Measurements from ENCODE around the gene C1orf141.
"Not testable (repeated sequence)": the region's sequence is repeated elsewhere in the genome, so short reads cannot be mapped to it uniquely, and the experiment has no call there.

Gene C1orf141

GRCh38 chr1:67141832-67142231, 7.1 kb upstream of the C1orf141 start:
- DNase-seq: not testable (repeated sequence)

- DNase-seq: no peak
Measured at GRCh38 chr1:67140460-67140859, 5.7 kb upstream of the C1orf141 start.

GRCh38 chr1:67138813-67139499, 4.2 kb upstream of the C1orf141 start:
- DNase-seq: no peak

- no peak for DNase-seq
Measured at GRCh38 chr1:67137307-67137753, 2.6 kb upstream of the C1orf141 start.

GRCh38 chr1:67135354-67135753, 584 bp upstream of the C1orf141 start:
- no peak for DNase-seq

- no peak for DNase-seq
Measured at GRCh38 chr1:67133177-67133576, 1.6 kb downstream of the C1orf141 start.

- no peak for DNase-seq
Measured at GRCh38 chr1:67130673-67131072, 4.1 kb downstream of the C1orf141 start.

- no peak for DNase-seq
Measured at GRCh38 chr1:67126974-67127373, 7.8 kb downstream of the C1orf141 start.

- no peak for DNase-seq
Measured at GRCh38 chr1:67126111-67126746, 8.5 kb downstream of the C1orf141 start.

- DNase-seq: no peak
Measured at GRCh38 chr1:67124455-67124854, 10.3 kb downstream of the C1orf141 start.

- DNase-seq: no peak
Measured at GRCh38 chr1:67120855-67121619, 13.7 kb downstream of the C1orf141 start.

- DNase-seq: no peak
Measured at GRCh38 chr1:67118646-67119045, 16.1 kb downstream of the C1orf141 start.

- DNase-seq: no peak
Measured at GRCh38 chr1:67118191-67118590, 16.6 kb downstream of the C1orf141 start.

GRCh38 chr1:67114162-67114561, 20.6 kb downstream of the C1orf141 start:
- DNase-seq: no peak

- no peak for DNase-seq
Measured at GRCh38 chr1:67110352-67110751, 24.4 kb downstream of the C1orf141 start.

- DNase-seq: no peak
Measured at GRCh38 chr1:67105508-67105907, 29.3 kb downstream of the C1orf141 start.

- DNase-seq: no peak
Measured at GRCh38 chr1:67103548-67103947, 31.2 kb downstream of the C1orf141 start.

GRCh38 chr1:67100833-67101232, 33.9 kb downstream of the C1orf141 start:
- DNase-seq: no peak

- DNase-seq: no peak
Measured at GRCh38 chr1:67097305-67097704, 37.5 kb downstream of the C1orf141 start.

- no peak for DNase-seq
Measured at GRCh38 chr1:67094191-67094590, 40.6 kb downstream of the C1orf141 start.

GRCh38 chr1:67089685-67090208, 45.0 kb downstream of the C1orf141 start:
- no peak for DNase-seq

- no peak for DNase-seq
Measured at GRCh38 chr1:67088440-67088839, 46.3 kb downstream of the C1orf141 start.

GRCh38 chr1:67085326-67085725, 49.4 kb downstream of the C1orf141 start:
- no peak for DNase-seq
